GM21367 (cell line): ENCODE results near the gene HGF.

ENCODE experiments used
- ATAC-seq: cut with Tn5 transposase; IDR thresholded peaks from one replicate; pipeline ENCODE4 v1.9.1; 2021; ENCODE audit not compliant: unreplicated experiment

HGF gene

DNA sequence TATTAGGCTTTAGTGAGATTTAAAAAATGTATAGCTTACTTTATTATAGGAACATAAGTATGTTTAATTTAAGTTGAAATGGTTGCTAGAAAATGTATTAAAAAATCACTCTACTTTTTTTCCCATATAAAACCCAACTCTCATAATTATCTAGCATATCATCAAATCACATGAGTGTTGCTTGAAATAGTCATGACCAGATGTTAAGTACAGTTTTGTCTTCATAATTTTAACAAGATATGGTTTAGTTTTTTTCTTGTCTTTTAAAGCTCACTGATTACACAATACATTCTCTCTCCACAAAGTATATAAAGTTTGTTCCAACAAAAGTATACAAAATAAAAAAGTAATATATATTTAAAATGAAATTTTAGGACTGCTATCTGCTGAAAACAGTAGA, 82.8 kb downstream of the HGF start:
- ATAC-seq, result no peak

GRCh38 chr7:81685270-81685868, 84.5 kb downstream of the HGF start:
- ATAC-seq, result no peak

DNA sequence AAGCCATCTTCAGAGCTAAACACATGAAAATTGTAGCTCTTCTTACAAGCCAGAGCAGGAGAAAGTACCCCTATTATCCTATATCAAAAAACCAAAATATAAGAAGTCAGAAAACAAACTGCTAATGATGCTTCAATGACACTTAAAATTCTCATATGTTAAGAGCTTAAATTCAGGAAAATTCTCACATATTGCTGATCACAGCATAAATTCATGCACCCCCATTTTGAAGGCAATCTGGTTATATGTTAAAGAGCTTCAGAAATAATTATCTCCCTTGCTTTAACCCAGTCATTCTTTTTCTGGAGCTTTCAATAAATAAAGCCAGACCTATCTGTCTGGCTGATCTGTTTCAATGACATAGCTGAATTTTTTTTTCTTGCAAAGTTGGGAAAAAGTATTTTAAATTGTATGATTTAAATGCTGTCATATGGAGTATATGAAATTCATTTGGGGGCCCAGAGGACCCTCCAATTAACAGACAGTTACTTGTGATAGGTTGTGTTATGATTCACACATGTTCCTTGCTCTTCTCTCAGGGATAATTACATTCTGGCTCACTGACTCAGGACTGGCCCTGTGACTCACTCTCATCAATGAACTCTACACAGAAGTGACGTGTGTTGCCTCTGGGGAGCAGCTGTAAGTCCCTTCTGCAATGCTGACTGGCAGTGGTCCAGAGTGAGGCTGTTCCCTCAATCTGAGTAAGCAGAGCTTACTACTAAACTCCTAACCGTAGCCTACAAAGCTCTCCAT, 85.2 kb downstream of the HGF start:
- ATAC-seq, result peak; percentile 81

DNA sequence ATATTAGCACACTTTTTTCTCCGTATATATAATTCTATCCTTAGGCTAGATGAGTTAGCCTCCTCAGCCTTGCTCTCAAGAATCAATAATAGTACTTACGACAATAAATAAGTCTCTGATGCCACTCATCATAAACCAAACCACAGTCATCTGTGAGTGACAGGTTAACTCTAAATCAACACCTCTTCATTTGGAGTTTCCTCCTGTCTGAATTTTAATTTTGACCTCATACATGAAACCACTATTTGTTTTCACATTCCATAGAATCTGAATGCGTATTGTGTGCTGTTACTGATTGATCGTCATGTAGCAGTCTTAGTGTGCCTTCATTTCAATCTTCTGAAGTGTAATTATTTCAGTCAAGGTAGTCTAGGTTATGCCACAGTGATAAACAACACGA, 85.8 kb downstream of the HGF start:
- no peak for ATAC-seq

- no peak for ATAC-seq
Measured at GRCh38 chr7:81682873-81683272, 87.0 kb downstream of the HGF start.

DNA sequence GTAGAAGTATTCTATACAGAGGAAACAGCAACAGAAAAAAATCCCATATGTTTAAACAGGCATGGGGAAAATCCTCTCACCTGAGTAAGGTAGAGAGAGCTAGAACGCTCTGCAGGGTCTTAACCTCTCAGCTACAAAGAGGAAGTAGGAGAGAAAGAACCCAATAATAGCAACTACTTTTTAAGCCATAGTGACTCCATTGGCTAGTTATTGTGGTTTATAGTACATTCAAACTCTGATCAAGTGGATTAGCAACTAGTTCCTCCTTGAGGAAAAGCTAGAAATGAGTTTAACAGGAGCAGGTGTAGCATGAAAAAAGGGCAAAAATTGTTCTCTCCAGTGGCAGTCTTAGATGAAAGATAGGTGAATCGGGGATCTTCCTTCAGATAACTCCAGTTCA, 89.7 kb downstream of the HGF start:
- no peak for ATAC-seq

- no peak for ATAC-seq
Measured at GRCh38 chr7:81676813-81677212, 93.0 kb downstream of the HGF start.

- ATAC-seq, result no peak
Measured at GRCh38 chr7:81676105-81676811, 93.6 kb downstream of the HGF start.

- ATAC-seq, result no peak
Measured at GRCh38 chr7:81674431-81674830, 95.4 kb downstream of the HGF start.

- no peak for ATAC-seq
Measured at GRCh38 chr7:81672872-81673271, 97.0 kb downstream of the HGF start.

GRCh38 chr7:81669476-81670105, 100.3 kb downstream of the HGF start:
- no peak for ATAC-seq

- ATAC-seq, result no peak
Measured at GRCh38 chr7:81666209-81666608, 103.6 kb downstream of the HGF start.

- ATAC-seq, result no peak
Measured at GRCh38 chr7:81665236-81665635, 104.6 kb downstream of the HGF start.

DNA sequence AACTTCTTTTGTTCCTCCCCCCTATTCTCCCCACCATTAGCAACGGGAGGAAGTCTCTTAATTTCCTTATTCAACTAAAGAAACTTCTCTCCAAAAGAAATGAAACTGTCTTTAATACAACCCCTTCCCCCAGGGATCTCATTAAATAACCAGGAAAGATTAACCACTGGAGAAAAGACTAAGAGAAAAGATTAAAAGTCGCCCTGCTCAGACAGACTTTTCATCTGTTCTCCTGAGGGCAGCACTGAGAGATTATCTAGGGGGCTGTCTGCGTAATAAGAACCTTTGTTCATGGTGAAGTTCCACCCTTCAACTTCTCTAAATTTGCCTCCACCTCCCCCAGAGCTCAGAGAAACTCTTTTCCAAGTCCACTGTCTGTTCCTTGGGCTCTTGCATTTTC, 105.5 kb downstream of the HGF start:
- ATAC-seq, result no peak

DNA sequence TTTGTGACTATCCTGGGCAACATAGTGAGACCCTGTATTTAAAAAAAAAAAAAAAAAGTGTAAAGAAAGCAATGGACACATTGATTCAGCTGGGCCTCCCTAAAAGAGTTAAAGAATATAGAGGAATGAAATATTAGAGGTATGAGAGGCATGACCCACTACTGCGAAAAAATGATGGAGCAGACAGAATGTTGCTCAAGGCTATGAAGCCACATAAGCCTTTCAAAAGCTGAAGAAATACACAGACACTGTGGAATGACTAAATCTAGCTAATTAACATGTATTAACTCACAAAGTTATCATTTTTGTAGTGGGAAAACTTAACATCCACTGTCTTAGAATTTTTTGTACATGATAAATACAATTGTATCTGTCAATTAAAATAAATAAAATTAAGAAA, 107.3 kb downstream of the HGF start:
- ATAC-seq, result no peak

- no peak for ATAC-seq
Measured at GRCh38 chr7:81659697-81660395, 110.0 kb downstream of the HGF start.

- no peak for ATAC-seq
Measured at GRCh38 chr7:81657551-81657950, 112.3 kb downstream of the HGF start.

DNA sequence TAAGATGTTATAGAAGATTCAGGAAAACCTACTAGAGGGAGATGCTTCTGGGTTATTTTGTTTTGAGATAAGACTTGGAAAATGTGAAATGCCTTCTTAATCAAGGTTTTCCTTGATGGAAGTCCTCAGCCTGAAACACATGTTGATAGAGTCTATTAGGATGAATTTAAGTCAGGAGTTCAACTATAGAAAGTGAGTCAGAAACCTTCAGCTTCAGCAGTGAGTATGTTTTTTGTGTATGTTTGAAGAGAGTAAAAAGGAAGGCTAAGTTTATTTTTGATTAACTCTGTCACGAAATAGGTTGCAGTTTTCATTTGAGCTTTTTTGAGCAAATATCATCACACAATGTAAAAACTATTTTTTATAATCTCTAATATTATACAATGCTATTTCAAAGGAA, 114.6 kb downstream of the HGF start:
- ATAC-seq, result no peak

DNA sequence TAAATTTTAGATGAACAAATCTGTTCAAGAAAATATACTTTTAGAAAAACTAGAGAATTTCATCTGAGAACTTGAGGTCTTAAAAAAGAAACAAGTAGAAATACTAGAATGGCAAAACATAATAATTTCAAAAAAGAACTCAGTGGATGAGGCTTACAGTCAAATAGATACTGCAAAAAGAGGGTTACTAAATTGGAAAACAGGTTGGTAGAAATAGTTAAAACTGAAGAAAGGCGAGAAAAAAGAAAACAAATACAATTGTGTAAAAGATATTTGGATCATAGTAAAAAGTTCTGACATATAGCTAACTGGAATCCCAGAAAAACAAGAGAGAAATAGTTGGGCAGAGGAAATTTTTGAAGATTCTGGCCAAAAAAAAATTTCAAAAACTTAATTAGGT, 117.6 kb downstream of the HGF start:
- ATAC-seq, result no peak
